A673 (cell line): ENCODE results near the gene KAZN. TPM values are rescaled to one million over a fixed set of nuclear protein-coding genes. Genes with fewer than 3 reads are reported as not detected.
A peak's percentile ranks its signal among the peaks of the same experiment; 100 is the strongest.

Experiments
- BruUV-seq: library from RNA; stranded (reverse); fragments of 400-500 nt; replicated peaks from 2 replicates; lab custom pipeline; 2021; lab: Mats Ljungman, UMichigan
- CTCF ChIA-PET: fragments of 300-600 bp; sonication (Branson Sonifier 250); formaldehyde crosslinking; loops from one replicate; lab custom pipeline; 2022; ENCODE audit warnings: antibody characterized with exemption; lab: Charles Lee
- POLR2A ChIA-PET: fragments of 300-600 bp; sonication (Branson Sonifier 250); formaldehyde crosslinking; loops from one replicate; lab custom pipeline; 2022; ENCODE audit warnings: antibody characterized with exemption; ENCODE audit not compliant: low non-redundant PET; lab: Charles Lee
- DNase-seq: peaks from one replicate; pipeline ENCODE4 v3.0.0-alpha.2; 2015; ENCODE audit warnings: low spot score
- H3K27ac ChIP-seq: fragments of 200-600 bp; sonication (generic); 2 replicates; pipeline ENCODE4 v1.5.1; 2016; ENCODE audit warnings: mixed run types, low read depth, mild to moderate bottlenecking, mixed read lengths, antibody characterized with exemption, low read length; ENCODE audit not compliant: poor library complexity, severe bottlenecking
- H3K27me3 ChIP-seq: fragments of 200-600 bp; sonication (generic); replicated peaks from 2 replicates; pipeline ENCODE4 v1.6.1; 2017; ENCODE audit warnings: mixed run types, low read depth, mild to moderate bottlenecking, mixed read lengths, antibody characterized with exemption, low read length; ENCODE audit not compliant: insufficient read depth, poor library complexity
- H3K36me3 ChIP-seq: fragments of 200-600 bp; sonication (generic); 2 replicates; pipeline ENCODE4 v1.6.1; 2016; ENCODE audit warnings: mixed run types, mild to moderate bottlenecking, mixed read lengths, antibody characterized with exemption, low read length; ENCODE audit not compliant: insufficient read depth, poor library complexity, severe bottlenecking
- H3K4me1 ChIP-seq: fragments of 200-600 bp; sonication (generic); 2 replicates; pipeline ENCODE4 v1.6.1; 2017; ENCODE audit warnings: mixed run types, mild to moderate bottlenecking, mixed read lengths, antibody characterized with exemption, low read length; ENCODE audit not compliant: insufficient read depth, poor library complexity, severe bottlenecking
- H3K4me3 ChIP-seq: fragments of 200-600 bp; sonication (generic); 2 replicates; pipeline ENCODE4 v1.5.1; 2016; ENCODE audit warnings: low read depth, mixed run types, mild to moderate bottlenecking, mixed read lengths, low read length; ENCODE audit not compliant: poor library complexity, severe bottlenecking
- H3K9me3 ChIP-seq: fragments of 200-600 bp; sonication (generic); 2 replicates; pipeline ENCODE4 v1.6.1; 2016; ENCODE audit warnings: mixed run types, low read depth, mild to moderate bottlenecking, mixed read lengths, antibody characterized with exemption, low read length; ENCODE audit not compliant: poor library complexity, severe bottlenecking
- CTCF ChIP-seq: fragments of 300-800, 200-600 bp; sonication (generic); conservative IDR thresholded peaks from 2 replicates; pipeline ENCODE4 v1.5.1; 2017; ENCODE audit warnings: low read depth, mild to moderate bottlenecking, antibody characterized with exemption, low read length, moderate library complexity, mixed read lengths
- EZH2 ChIP-seq: fragments of 200-600 bp; sonication (generic); IDR thresholded peaks from 2 replicates; pipeline ENCODE4 v1.6.1; 2017; ENCODE audit warnings: borderline replicate concordance, low read depth, mild to moderate bottlenecking, mixed read lengths, antibody characterized with exemption, low read length; ENCODE audit not compliant: poor library complexity, severe bottlenecking
- intact Hi-C: fragments of 100-400 bp; cut with micrococcal nuclease; formaldehyde crosslinking; loops from one replicate; pipeline ENCODE4 v1.10.0; 2022; ENCODE audit not compliant: unreplicated experiment
- total RNA-seq: library from RNA; stranded (reverse); gene quantifications from 2 replicates; pipeline ENCODE4 v1.2.3, GENCODE V29; 2021

Gene KAZN
- total RNA-seq, 1 experiment from 2014 or later: 8.0 TPM

- BruUV-seq: no TSS peak
- Histone ChIP-seq H3K9me3 (no peaks in the 10 kb centered on the region), H3K36me3 (no peaks in the 10 kb centered on the region), H3K4me3 (no peak overlapping the region), H3K27ac (no peak overlapping the region), H3K4me1 (no peaks in the 10 kb centered on the region), H3K27me3 (no peaks in the 10 kb centered on the region)
- ChIA-PET POLR2A (no interaction called here), CTCF (no interaction called here)
- no peak for DNase-seq
- intact Hi-C loops: no loop called here
- no peak for TF ChIP-seq CTCF
- no peak for TF ChIP-seq EZH2
Measured at GRCh38 chr1:15063346-15063745, 464.9 kb downstream of the KAZN start.

- H3K27me3 ChIP-seq: no peaks in the 10 kb centered on the region
- H3K4me3 ChIP-seq: no peak overlapping the region
- intact Hi-C loops: no loop called here
- H3K36me3 ChIP-seq: no peaks in the 10 kb centered on the region
- ChIA-PET CTCF (no interaction called here), POLR2A (no interaction called here)
- TF ChIP-seq EZH2 (no peak), CTCF (no peak)
- BruUV-seq: no TSS peak
- no peak for DNase-seq
- no peak overlapping the region for H3K27ac ChIP-seq
- no peaks in the 10 kb centered on the region for H3K9me3 ChIP-seq
- no peaks in the 10 kb centered on the region for H3K4me1 ChIP-seq
Measured at GRCh38 chr1:15063783-15064182, 465.3 kb downstream of the KAZN start.

GRCh38 chr1:15064217-15064929 lies 465.9 kb downstream of the KAZN start:
- intact Hi-C loops: no loop called here
- ChIA-PET CTCF (no interaction called here), POLR2A (no interaction called here)
- Histone ChIP-seq H3K4me3 (no peak overlapping the region), H3K9me3 (no peaks in the 10 kb centered on the region), H3K36me3 (no peaks in the 10 kb centered on the region), H3K27me3 (no peaks in the 10 kb centered on the region), H3K27ac (no peak overlapping the region), H3K4me1 (no peaks in the 10 kb centered on the region)
- no TSS peak for BruUV-seq
- TF ChIP-seq EZH2: no peak
- TF ChIP-seq CTCF: 0 out of 2 replicates have a peak, but pooled peaks have one; percentile 11
- DNase-seq: no peak
